ENCODE measurements around the gene RAG2. TPM values are rescaled to one million over a fixed set of nuclear protein-coding genes. Genes with fewer than 3 reads are reported as not detected.
A peak's percentile ranks its signal among the peaks of the same experiment; 100 is the strongest.

Gene RAG2
- total and polyA plus RNA-seq, 8 donors, result not detected

GRCh38 chr11:36615826-36616225 is 17.8 kb upstream of the RAG2 start:
- Histone ChIP-seq H3K27me3 (no peaks in the 10 kb centered on the region), H3K4me3 (no peak overlapping the region), H3K4me1 (peaks cover 0 to 6% (median 0%) of the 10 kb centered on the region in 3 donors), H3K27ac (no peak overlapping the region), H3K9me3 (no peaks in the 10 kb centered on the region), H3K36me3 (no peaks in the 10 kb centered on the region)
- TF ChIP-seq CTCF (IDR thresholded peaks at IDR 0.05), result no peak
- no peak for DNase-seq
- intact Hi-C loops (cut with DNase I), result no loop called here
- no peak for ATAC-seq
- 82 to 88% methylated on average over 3 of the region's 3 CpGs for WGBS, 2 donors
- no peak for FAIRE-seq

- intact Hi-C loops (cut with DNase I), result no loop called here
- no peaks in the 10 kb centered on the region for H3K4me1 ChIP-seq
Observed at GRCh38 chr11:36609383-36609782, 11.3 kb upstream of the RAG2 start.

GRCh38 chr11:36608491-36609199 is 10.6 kb upstream of the RAG2 start:
- WGBS, 2 donors, result 80 to 83% methylated on average over 1 of the region's 1 CpG
- no peaks in the 10 kb centered on the region for H3K36me3 ChIP-seq
- no peak overlapping the region for H3K4me3 ChIP-seq
- H3K4me1 ChIP-seq, result no peaks in the 10 kb centered on the region
- no peak overlapping the region for H3K27ac ChIP-seq
- DNase-seq (no peak), ATAC-seq (no peak), FAIRE-seq (no peak)
- H3K27me3 ChIP-seq, result no peaks in the 10 kb centered on the region
- H3K9me3 ChIP-seq, result no peaks in the 10 kb centered on the region
- intact Hi-C loops (cut with DNase I), result no loop called here
- no peak for TF ChIP-seq CTCF (IDR thresholded peaks at IDR 0.05)

More at GRCh38 chr11:36609383-36609782, 11.3 kb upstream of the RAG2 start:
- no peaks in the 10 kb centered on the region for H3K36me3 ChIP-seq
- H3K27ac ChIP-seq, result no peak overlapping the region
- TF ChIP-seq CTCF (IDR thresholded peaks at IDR 0.05), result no peak
- DNase-seq (no peak), FAIRE-seq (no peak), ATAC-seq (peak in 1 of 4 donors; percentile 24)
- no peaks in the 10 kb centered on the region for H3K9me3 ChIP-seq
- H3K4me3 ChIP-seq, result no peak overlapping the region
- 26 to 34% methylated on average over 2 of the region's 2 CpGs for WGBS, 2 donors
- no peaks in the 10 kb centered on the region for H3K27me3 ChIP-seq

- WGBS, 2 donors, result 81 to 88% methylated on average over 6 of the region's 6 CpGs
- FAIRE-seq (no peak), ATAC-seq (no peak), DNase-seq (no peak)
- no peaks in the 10 kb centered on the region for H3K27me3 ChIP-seq
- no peaks in the 10 kb centered on the region for H3K4me1 ChIP-seq
- no peaks in the 10 kb centered on the region for H3K36me3 ChIP-seq
- no peak overlapping the region for H3K27ac ChIP-seq
- TF ChIP-seq CTCF (IDR thresholded peaks at IDR 0.05), result no peak
- no peak overlapping the region for H3K4me3 ChIP-seq
- no peaks in the 10 kb centered on the region for H3K9me3 ChIP-seq
- intact Hi-C loops (cut with DNase I), result no loop called here
Observed at GRCh38 chr11:36605221-36606216, 7.5 kb upstream of the RAG2 start.

Measured in pancreas (tissue), 10 donors.